Stomach (tissue), 9 donors: ENCODE measurements around the gene CREB5. TPM values are rescaled to one million over a fixed set of nuclear protein-coding genes. Genes with fewer than 3 reads are reported as not detected.

Experiments
- DNase-seq, 2 donors: peaks; one replicate each; pipeline versions ENCODE4 v3.0.0 to v3.0.0-alpha.2; 2013 to 2019
- H3K27ac ChIP-seq, 5 donors: fragments of 200-600 bp in 4 of 5; sonication (generic) in 4 of 5; one replicate each; pipeline ENCODE4 v1.5.1; 2013 to 2019; ENCODE audit warnings: mild to moderate bottlenecking in 1 of 5, moderate library complexity in 1 of 5
- H3K27me3 ChIP-seq, 3 donors: fragments of 200-600 bp; sonication (generic); one replicate each; pipeline ENCODE4 v1.5.1; 2017 to 2019; ENCODE audit warnings: mixed run types in 1 of 3
- H3K36me3 ChIP-seq, 4 donors: fragments of 200-600 bp; sonication (generic); 1 replicate in 3 of 4; 2 replicates in 1 of 4; pipeline ENCODE4 v1.5.1; 2016 to 2019
- H3K4me1 ChIP-seq, 4 donors: fragments of 200-600 bp; sonication (generic); one replicate each; pipeline ENCODE4 v1.5.1; 2016 to 2019
- H3K4me3 ChIP-seq, 4 donors: fragments of 200-600 bp; sonication (generic) in 3 of 4; one replicate each; pipeline ENCODE4 v1.5.1; 2016 to 2019; ENCODE audit warnings: mild to moderate bottlenecking in 1 of 4
- H3K9me3 ChIP-seq, 4 donors: fragments of 200-600 bp; sonication (generic); one replicate each; pipeline ENCODE4 v1.5.1; 2016 to 2019
- CTCF ChIP-seq, 7 experiments: fragments of 450-650 bp in 4 of 7; fragments of 200-600 bp in 3 of 7; sonication (generic) in 3 of 7; IDR thresholded peaks; one replicate each; pipeline ENCODE4 v1.5.1; 2016 to 2019; ENCODE audit warnings: antibody characterized with exemption in 7 of 7, control low read depth in 2 of 7, mild to moderate bottlenecking in 1 of 7
- EP300 ChIP-seq: sonication (generic); formaldehyde crosslinking; IDR thresholded peaks from one replicate; pipeline ENCODE4 v1.6.1; 2017; ENCODE audit warnings: antibody characterized with exemption
- POLR2A ChIP-seq, 4 donors: fragments of 450-650 bp; IDR thresholded peaks; one replicate each; pipeline ENCODE4 v1.6.1; 2016; ENCODE audit warnings: antibody characterized with exemption in 4 of 4, control low read depth in 2 of 4, mild to moderate bottlenecking in 1 of 4, moderate library complexity in 1 of 4
- POLR2AphosphoS5 ChIP-seq, 3 donors: sonication (generic); formaldehyde crosslinking; IDR thresholded peaks; one replicate each; pipeline ENCODE4 v1.6.1; 2016; ENCODE audit warnings: antibody characterized with exemption in 3 of 3
- WGBS, 5 donors: extraction: QIAGEN DNeasy Blood & Tissue Kit in 3 of 5; methylation state at CpG; one replicate each; pipeline versions ENCODE4 v1.1.5 to v1.1.7; 2013 to 2018; 5-methylcytosine and 5-hydroxymethylcytosine counted together
- intact Hi-C: fragments of 100-400 bp; cut with DNase I; formaldehyde crosslinking; loops from one replicate; pipeline ENCODE4 v1.15.1; 2023; ENCODE audit warnings: low total_unique reads
- polyA plus RNA-seq, 3 donors: library from polyadenylated mRNA; stranded (reverse); fragments of 200-250 nt; gene quantifications; one replicate each; pipeline ENCODE4 v1.2.3, GENCODE V29; 2013
- total RNA-seq, 5 donors: library from RNA; depleted of rRNA; stranded (reverse); fragments of >200 nt; gene quantifications; one replicate each; pipeline versions ENCODE4 v1.1.0 to v1.2.3, GENCODE V29; 2014 to 2016
- donor health status: healthy with polysubstance abuse.
- donor health status: Bipolar disorder and iron deficiency.
- donor health status: healthy.

The CREB5 gene
- total and polyA plus RNA-seq, 8 donors, result 0.68 to 30.3 (median 1.5) TPM; not detected in 1

- Histone ChIP-seq H3K27ac (no peak overlapping the region), H3K4me3 (no peak overlapping the region), H3K27me3 (no peaks in the 10 kb centered on the region), H3K9me3 (no peaks in the 10 kb centered on the region), H3K4me1 (no peaks in the 10 kb centered on the region), H3K36me3 (no peaks in the 10 kb centered on the region)
- no peak for TF ChIP-seq POLR2A (IDR thresholded peaks at IDR 0.05)
- no peak for TF ChIP-seq CTCF (IDR thresholded peaks at IDR 0.05)
- TF ChIP-seq EP300, result no peak
- no peak for TF ChIP-seq POLR2AphosphoS5 (IDR thresholded peaks at IDR 0.05)
- intact Hi-C loops, result loop anchor here (10.0 kb wide), 1 partner anchor 261 kb away; the partner anchor contains the start of gene CREB5
- 88 to 98% (median 93%) methylated on average over 3 of the region's 3 CpGs for WGBS, 5 donors
- DNase-seq, result no peak
These were observed 263.1 kb downstream of the CREB5 start for GRCh38 chr7:28675429-28675828.

GRCh38 chr7:28677668-28678067 lies 265.4 kb downstream of the CREB5 start:
- intact Hi-C loops, result loop anchor here (10.0 kb wide), 1 partner anchor 263 kb away; the partner anchor contains the start of gene CREB5
- H3K27ac ChIP-seq, result no peak overlapping the region
- 93 to 96% (median 93%) methylated on average over 3 of the region's 3 CpGs for WGBS, 5 donors

GRCh38 chr7:28678431-28678965 lies 266.2 kb downstream of the CREB5 start:
- H3K9me3 ChIP-seq, result no peaks in the 10 kb centered on the region
- no peak overlapping the region for H3K27ac ChIP-seq
- intact Hi-C loops, result loop anchor here (10.0 kb wide), 1 partner anchor 264 kb away; the partner anchor contains the start of gene CREB5
- no peak overlapping the region for H3K4me3 ChIP-seq
- DNase-seq, result no peak
- TF ChIP-seq POLR2A (IDR thresholded peaks at IDR 0.05), result no peak
- no peak for TF ChIP-seq EP300
- TF ChIP-seq CTCF (IDR thresholded peaks at IDR 0.05), result no peak
- TF ChIP-seq POLR2AphosphoS5 (IDR thresholded peaks at IDR 0.05), result no peak
- no peaks in the 10 kb centered on the region for H3K36me3 ChIP-seq
- H3K27me3 ChIP-seq, result no peaks in the 10 kb centered on the region
- WGBS, 5 donors, result 75 to 89% (median 82%) methylated on average over 2 of the region's 2 CpGs
- peaks cover 0 to 6% (median 0%) of the 10 kb centered on the region in 4 donors for H3K4me1 ChIP-seq

More at GRCh38 chr7:28677668-28678067, 265.4 kb downstream of the CREB5 start:
- Histone ChIP-seq H3K4me1 (no peaks in the 10 kb centered on the region), H3K27me3 (no peaks in the 10 kb centered on the region), H3K36me3 (no peaks in the 10 kb centered on the region), H3K9me3 (no peaks in the 10 kb centered on the region), H3K4me3 (no peak overlapping the region)
- DNase-seq, result no peak
- TF ChIP-seq EP300 (no peak), CTCF (IDR thresholded peaks at IDR 0.05) (no peak), POLR2AphosphoS5 (IDR thresholded peaks at IDR 0.05) (no peak), POLR2A (IDR thresholded peaks at IDR 0.05) (no peak)

- no peaks in the 10 kb centered on the region for H3K27me3 ChIP-seq
- no peak for DNase-seq
- no peak for TF ChIP-seq EP300
- TF ChIP-seq POLR2A (IDR thresholded peaks at IDR 0.05), result no peak
- TF ChIP-seq POLR2AphosphoS5 (IDR thresholded peaks at IDR 0.05), result no peak
- TF ChIP-seq CTCF (IDR thresholded peaks at IDR 0.05), result no peak
- WGBS, 5 donors, result 84 to 89% (median 86%) methylated on average over 5 of the region's 5 CpGs
- no peak overlapping the region for H3K27ac ChIP-seq
- H3K4me3 ChIP-seq, result no peak overlapping the region
- intact Hi-C loops, result no loop called here
- H3K4me1 ChIP-seq, result peaks cover 0 to 25% (median 10%) of the 10 kb centered on the region in 4 donors
- no peaks in the 10 kb centered on the region for H3K36me3 ChIP-seq
- H3K9me3 ChIP-seq, result no peaks in the 10 kb centered on the region
These were observed 269.5 kb downstream of the CREB5 start for GRCh38 chr7:28681693-28682310.
